Smooth muscle cell (in vitro differentiated cells): ENCODE measurements around the gene MZF1. TPM values are rescaled to one million over a fixed set of nuclear protein-coding genes. Genes with fewer than 3 reads are reported as not detected.

Source experiments
- DNase-seq: peaks from one replicate; lab custom pipeline; 2025; ENCODE audit not compliant: unreplicated experiment; lab: John Stamatoyannopoulos, UW
- H2AFZ ChIP-seq: fragments of 200-600 bp; sonication (generic); 2 replicates; pipeline ENCODE4 v1.6.0; 2016; ENCODE audit warnings: antibody characterized with exemption, low read depth, mild to moderate bottlenecking
- H3F3A ChIP-seq: fragments of 200-600 bp; sonication (generic); 2 replicates; pipeline ENCODE4 v1.6.0; 2017; ENCODE audit warnings: antibody characterized with exemption, low read depth
- H3K27ac ChIP-seq: fragments of 200-600 bp; sonication (generic); 2 replicates; pipeline ENCODE4 v1.5.1; 2016; ENCODE audit warnings: low read depth, mild to moderate bottlenecking
- H3K27me3 ChIP-seq: fragments of 200-600 bp; sonication (generic); 2 replicates; pipeline ENCODE4 v1.6.1; 2016; ENCODE audit warnings: low read depth, mild to moderate bottlenecking
- H3K36me3 ChIP-seq: fragments of 200-600 bp; sonication (generic); 2 replicates; pipeline ENCODE4 v1.5.1; 2016; ENCODE audit warnings: low read depth
- H3K4me1 ChIP-seq: fragments of 200-600 bp; sonication (generic); 2 replicates; pipeline ENCODE4 v1.5.1; 2016; ENCODE audit warnings: low read depth
- H3K4me2 ChIP-seq: fragments of 200-600 bp; sonication (generic); 2 replicates; pipeline ENCODE4 v1.6.0; 2016; ENCODE audit warnings: mild to moderate bottlenecking
- H3K4me3 ChIP-seq: fragments of 200-600 bp; sonication (generic); 2 replicates; pipeline ENCODE4 v1.5.1; 2016; ENCODE audit warnings: mild to moderate bottlenecking
- H3K79me2 ChIP-seq: fragments of 200-600 bp; sonication (generic); 2 replicates; pipeline ENCODE4 v1.6.0; 2016; ENCODE audit warnings: low read depth, mild to moderate bottlenecking
- H3K9ac ChIP-seq: fragments of 200-600 bp; sonication (generic); 2 replicates; pipeline ENCODE4 v1.6.0; 2016; ENCODE audit warnings: low read depth
- H3K9me3 ChIP-seq: fragments of 200-600 bp; sonication (generic); replicated peaks from 2 replicates; pipeline ENCODE4 v1.5.1; 2016; ENCODE audit warnings: low read depth
- H4K20me1 ChIP-seq: fragments of 200-600 bp; sonication (generic); 2 replicates; pipeline ENCODE4 v1.6.0; 2016; ENCODE audit warnings: low read depth
- WGBS: methylation state at CpG from one replicate; pipeline ENCODE4 v1.1.7; 2016; ENCODE audit warnings: low lambda C conversion rate; 5-methylcytosine and 5-hydroxymethylcytosine counted together
- polyA plus RNA-seq: library from polyadenylated mRNA; unstranded; fragments of >200 nt; fragmentation: Nextera tagmentation; extraction: Ambion mirVana; gene quantifications from 2 replicates; pipeline ENCODE4 v1.2.1, GENCODE V29; 2016
- total RNA-seq: library from RNA; depleted of rRNA; stranded (reverse); fragments of >200 nt; gene quantifications from 2 replicates; pipeline ENCODE4 v1.2.3, GENCODE V29; 2014
- TF ChIP-seq, protein P1 (sequence below): fragments of 200-600 bp; sonication (generic); IDR thresholded peaks from 2 replicates; pipeline ENCODE4 v1.5.1; 2017; ENCODE audit warnings: borderline replicate concordance, mild to moderate bottlenecking, antibody characterized with exemption; ENCODE audit not compliant: insufficient read depth, poor library complexity, severe bottlenecking

The MZF1 gene
- total and polyA plus RNA-seq, 2 experiments from 2014 or later = 10.2 to 18.7 TPM

DNA sequence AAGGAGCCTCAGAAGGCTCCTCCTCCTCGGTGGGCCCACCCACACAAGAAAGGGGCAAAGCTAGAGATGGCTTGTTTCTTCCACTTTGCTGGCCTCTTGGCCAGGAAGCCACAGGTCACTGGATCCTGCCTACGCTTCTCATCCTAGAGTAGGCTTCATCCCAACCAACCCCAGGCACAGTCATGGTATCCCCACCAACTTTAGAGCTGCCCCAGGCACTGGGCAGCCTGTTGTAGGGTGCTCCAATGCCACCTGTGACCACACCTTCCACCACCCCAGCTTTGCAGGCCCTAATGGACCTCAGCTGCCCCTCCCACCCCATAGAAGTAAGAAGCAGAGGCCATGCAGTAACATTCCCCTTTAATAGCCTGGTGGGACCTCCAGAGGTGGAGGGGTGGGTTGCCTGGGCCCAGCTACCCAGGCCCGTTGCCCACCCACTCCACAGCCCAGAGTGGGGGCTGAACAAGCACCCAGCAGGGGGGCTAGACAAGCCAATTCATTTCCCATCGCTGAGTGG lies 17.7 kb downstream of the MZF1 start:
- peak overlapping the region; percentile 92 for H3K4me2 ChIP-seq
- TF ChIP-seq, protein P1, sequence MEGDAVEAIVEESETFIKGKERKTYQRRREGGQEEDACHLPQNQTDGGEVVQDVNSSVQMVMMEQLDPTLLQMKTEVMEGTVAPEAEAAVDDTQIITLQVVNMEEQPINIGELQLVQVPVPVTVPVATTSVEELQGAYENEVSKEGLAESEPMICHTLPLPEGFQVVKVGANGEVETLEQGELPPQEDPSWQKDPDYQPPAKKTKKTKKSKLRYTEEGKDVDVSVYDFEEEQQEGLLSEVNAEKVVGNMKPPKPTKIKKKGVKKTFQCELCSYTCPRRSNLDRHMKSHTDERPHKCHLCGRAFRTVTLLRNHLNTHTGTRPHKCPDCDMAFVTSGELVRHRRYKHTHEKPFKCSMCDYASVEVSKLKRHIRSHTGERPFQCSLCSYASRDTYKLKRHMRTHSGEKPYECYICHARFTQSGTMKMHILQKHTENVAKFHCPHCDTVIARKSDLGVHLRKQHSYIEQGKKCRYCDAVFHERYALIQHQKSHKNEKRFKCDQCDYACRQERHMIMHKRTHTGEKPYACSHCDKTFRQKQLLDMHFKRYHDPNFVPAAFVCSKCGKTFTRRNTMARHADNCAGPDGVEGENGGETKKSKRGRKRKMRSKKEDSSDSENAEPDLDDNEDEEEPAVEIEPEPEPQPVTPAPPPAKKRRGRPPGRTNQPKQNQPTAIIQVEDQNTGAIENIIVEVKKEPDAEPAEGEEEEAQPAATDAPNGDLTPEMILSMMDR = no peak
- 75% methylated on average over 4 of the region's 4 CpGs for WGBS
- peak overlapping the region; percentile 98 for H3K27ac ChIP-seq
- H3F3A ChIP-seq = peaks cover 27% of the 10 kb centered on the region
- peaks cover 47% of the 10 kb centered on the region for H3K79me2 ChIP-seq
- no peak for DNase-seq
- H3K9me3 ChIP-seq = no peaks in the 10 kb centered on the region
- H3K36me3 ChIP-seq = no peaks in the 10 kb centered on the region
- no peaks in the 10 kb centered on the region for H3K27me3 ChIP-seq
- H2AFZ ChIP-seq = no peak overlapping the region
- H3K9ac ChIP-seq = peak overlapping the region; percentile 85
- H4K20me1 ChIP-seq = peaks cover 17% of the 10 kb centered on the region
- H3K4me1 ChIP-seq = peaks cover 25% of the 10 kb centered on the region
- peak overlapping the region; percentile 63 for H3K4me3 ChIP-seq

DNA sequence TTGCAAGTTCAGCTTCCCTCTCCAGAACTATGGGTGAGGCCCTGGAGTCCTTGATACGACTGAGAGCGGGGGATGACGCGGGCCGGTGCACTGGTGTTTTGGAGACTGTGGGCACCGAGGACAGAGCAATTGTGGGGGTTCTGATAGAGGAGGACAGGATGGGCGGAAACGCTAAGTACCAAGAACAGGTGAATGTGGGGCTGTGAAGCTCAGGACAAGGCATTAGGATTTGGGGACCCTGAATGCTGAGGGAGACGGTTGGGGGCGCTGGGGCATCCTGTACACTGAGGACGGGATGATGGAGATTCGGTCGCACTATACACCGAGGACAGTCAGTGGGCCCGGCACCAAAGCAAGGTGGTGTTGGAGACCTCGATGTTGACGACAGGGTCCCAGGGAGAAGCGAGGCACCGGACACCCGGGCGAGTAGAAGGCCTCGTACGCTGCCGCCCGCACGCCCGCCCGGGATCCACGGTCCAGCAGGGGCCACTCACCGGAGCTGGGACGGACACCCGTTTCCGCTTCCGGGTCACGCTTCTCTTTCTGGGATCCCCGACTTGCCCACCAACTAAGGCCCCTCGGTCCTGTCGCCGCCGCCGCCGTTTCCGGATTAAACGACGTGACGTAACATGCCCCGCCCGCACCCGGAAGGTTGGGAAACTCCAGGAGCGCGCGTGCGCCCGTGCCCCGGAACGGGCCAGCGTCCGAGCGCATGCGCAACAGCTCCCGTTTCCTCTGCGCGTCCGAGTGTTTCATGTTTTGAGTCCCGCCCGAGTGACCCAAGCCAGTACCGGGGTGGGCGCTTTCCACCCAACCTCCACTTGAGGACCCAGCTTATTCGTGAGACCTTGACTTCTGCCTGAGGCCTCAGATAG lies 18.4 kb downstream of the MZF1 start, which contains the start of gene CHMP2A:
TSS of gene CHMP2A (minus strand) at position 612 of the 875 bp plus-strand sequence. CDS start 893 bp downstream, outside the sequence.
- Histone ChIP-seq H3K9ac (peak within 1 kb of the TSS; percentile 85), H3F3A (peaks cover 31% of the 10 kb centered on the region), H3K4me2 (peak within 1 kb of the TSS; percentile 92), H3K36me3 (no peaks in the 10 kb centered on the region), H3K4me1 (peaks cover 20% of the 10 kb centered on the region), H3K79me2 (peaks cover 47% of the 10 kb centered on the region), H3K4me3 (peak within 1 kb of the TSS; percentile 63), H4K20me1 (peaks cover 24% of the 10 kb centered on the region), H2AFZ (no peak within 1 kb of the TSS), H3K27me3 (no peaks in the 10 kb centered on the region), H3K27ac (peak within 1 kb of the TSS; percentile 98), H3K9me3 (no peaks in the 10 kb centered on the region)
- no peak for DNase-seq
- WGBS = 4% methylated on average over 64 of the region's 69 CpGs
- TF ChIP-seq, protein P1 = no peak

DNA sequence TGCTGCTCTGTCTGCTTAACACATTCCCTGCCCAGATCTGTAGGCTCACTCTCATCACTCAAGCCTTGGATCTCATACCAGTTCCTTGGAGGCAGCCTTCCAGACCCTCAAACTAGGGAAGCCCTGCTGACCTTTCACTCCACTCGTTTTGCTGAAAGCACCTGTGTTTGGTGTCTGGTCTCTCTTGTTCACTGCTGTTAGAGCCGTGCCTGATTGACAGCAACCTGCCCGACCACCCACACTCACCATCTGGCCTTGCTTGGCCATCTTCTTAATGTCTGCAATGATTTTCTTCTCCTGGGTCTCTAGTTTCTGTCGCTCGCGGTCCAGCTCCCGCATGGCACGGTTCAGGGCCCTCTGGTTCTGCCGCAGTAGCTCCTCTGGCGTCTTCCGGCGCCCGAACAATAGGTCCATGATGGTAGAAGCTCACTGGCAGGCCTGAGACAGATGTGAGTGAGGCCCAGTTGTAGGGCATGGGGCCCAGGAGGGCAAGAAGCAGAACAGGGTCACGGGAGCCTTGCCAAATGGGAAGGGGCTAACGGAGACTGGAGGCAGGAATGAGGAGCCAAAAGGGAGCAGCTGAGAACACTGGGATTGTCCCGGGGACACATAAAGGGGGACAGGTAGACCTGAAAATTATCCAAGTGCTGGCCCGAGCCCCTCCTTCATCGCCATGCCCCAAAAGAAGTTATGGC lies 19.2 kb downstream of the MZF1 start:
- peak overlapping the region; percentile 85 for H3K9ac ChIP-seq
- no peak for DNase-seq
- H3K27ac ChIP-seq = peak overlapping the region; percentile 98
- H3K36me3 ChIP-seq = no peaks in the 10 kb centered on the region
- no peaks in the 10 kb centered on the region for H3K27me3 ChIP-seq
- no peak overlapping the region for H2AFZ ChIP-seq
- H3K79me2 ChIP-seq = peaks cover 52% of the 10 kb centered on the region
- WGBS = 78% methylated on average over 18 of the region's 18 CpGs
- peaks cover 32% of the 10 kb centered on the region for H3F3A ChIP-seq
- H3K4me1 ChIP-seq = peaks cover 19% of the 10 kb centered on the region
- peak overlapping the region; percentile 63 for H3K4me3 ChIP-seq
- no peaks in the 10 kb centered on the region for H3K9me3 ChIP-seq
- H4K20me1 ChIP-seq = peaks cover 32% of the 10 kb centered on the region
- TF ChIP-seq, protein P1 = no peak
- peak overlapping the region; percentile 92 for H3K4me2 ChIP-seq
